Right cardiac atrium (tissue), 5 donors: ENCODE measurements around the gene CAV1. TPM values are rescaled to one million over a fixed set of nuclear protein-coding genes. Genes with fewer than 3 reads are reported as not detected.

Experiments used
- ATAC-seq, 2 donors: fragments of 200-7000 bp; cut with Tn5 transposase; one replicate each; pipeline versions ENCODE4 v1.8.0 to v1.9.1; 2020; ENCODE audit warnings: moderate library complexity in 2 of 2, mild to moderate bottlenecking in 1 of 2
- DNase-seq, 3 donors: peaks; one replicate each; pipeline ENCODE4 v3.0.0-alpha.2; 2020
- H3K27ac ChIP-seq: one replicate; pipeline ENCODE4 v1.5.1; 2013; ENCODE audit warnings: mild to moderate bottlenecking, low read length, control low read depth, moderate library complexity
- H3K27me3 ChIP-seq: one replicate; pipeline ENCODE4 v1.6.1; 2013; ENCODE audit not compliant: control insufficient read depth, insufficient read depth
- H3K4me1 ChIP-seq: one replicate; pipeline ENCODE4 v1.6.1; 2013; ENCODE audit warnings: low read length; ENCODE audit not compliant: control insufficient read depth, insufficient read depth
- H3K4me3 ChIP-seq: one replicate; pipeline ENCODE4 v1.5.1; 2013; ENCODE audit warnings: low read length, control low read depth
- H3K9me3 ChIP-seq: one replicate; pipeline ENCODE4 v1.6.1; 2013; ENCODE audit warnings: low read length; ENCODE audit not compliant: control insufficient read depth
- WGBS: extraction: QIAGEN DNeasy Blood & Tissue Kit; methylation state at CpG from one replicate; pipeline ENCODE4 v1.1.7; 2013; 5-methylcytosine and 5-hydroxymethylcytosine counted together
- intact Hi-C, 4 donors: fragments of 100-400 bp; cut with DNase I; formaldehyde crosslinking; loops; one replicate each; pipeline versions ENCODE4 v1.11.0 to v1.14.0; 2022 to 2023
- polyA plus RNA-seq: library from polyadenylated mRNA; stranded (reverse); fragments of 200-250 nt; gene quantifications from one replicate; pipeline ENCODE4 v1.2.3, GENCODE V29; 2013
- total RNA-seq, 4 donors: library from RNA; stranded (reverse); fragmentation: NEBNext Ultra II Directional; extraction: Animal tissue kit (Norgen Biotek cat#: 25700); gene quantifications; one replicate each; pipeline ENCODE4 v1.2.1, GENCODE V29; 2021
- donor health status: healthy with polysubstance abuse.
- donor health status: DM: no; HTN: yes; CAD: no.
- donor health status: DM: no; HTN: no; CAD: no.
- donor health status: DM: no; HTN: yes; CAD: no; lungs with severe emphysema.
- donor health status: DM: yes; HTN: yes; CAD: no.

CAV1 gene
- total and polyA plus RNA-seq, 5 donors: 269 to 502 (median 357) TPM

DNA sequence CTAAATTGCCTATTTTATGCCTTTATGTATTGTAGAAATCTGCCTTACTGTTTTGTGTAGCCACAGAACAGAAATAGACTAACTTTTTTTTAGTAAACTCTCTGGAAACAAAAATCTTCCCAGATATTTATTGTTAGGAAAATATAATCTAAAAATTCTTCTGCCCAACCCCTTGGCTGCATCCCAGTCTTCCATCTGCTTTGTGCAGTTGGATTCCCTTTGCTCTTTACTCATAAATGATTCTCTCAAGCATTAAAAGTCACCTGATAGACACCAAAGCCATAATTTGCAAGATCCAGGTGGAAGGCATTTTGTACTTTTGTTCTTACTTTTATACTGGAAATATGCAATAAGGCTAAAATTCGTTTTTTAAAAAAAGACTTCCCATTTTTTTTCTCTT lies 31.4 kb upstream of the CAV1 start:
- peaks cover 2% of the 10 kb centered on the region for H3K4me1 ChIP-seq
- WGBS: 49% methylated on average over 1 of the region's 1 CpG
- H3K9me3 ChIP-seq: no peaks in the 10 kb centered on the region
- H3K4me3 ChIP-seq: no peak overlapping the region
- H3K27me3 ChIP-seq: no peaks in the 10 kb centered on the region
- ATAC-seq (no peak), DNase-seq (no peak)
- intact Hi-C loops: loop anchor here in 1 of 4 donors (10.0 kb wide), 1 partner anchor 49 kb away; no protein-coding TSS in a partner anchor
- no peak overlapping the region for H3K27ac ChIP-seq

DNA sequence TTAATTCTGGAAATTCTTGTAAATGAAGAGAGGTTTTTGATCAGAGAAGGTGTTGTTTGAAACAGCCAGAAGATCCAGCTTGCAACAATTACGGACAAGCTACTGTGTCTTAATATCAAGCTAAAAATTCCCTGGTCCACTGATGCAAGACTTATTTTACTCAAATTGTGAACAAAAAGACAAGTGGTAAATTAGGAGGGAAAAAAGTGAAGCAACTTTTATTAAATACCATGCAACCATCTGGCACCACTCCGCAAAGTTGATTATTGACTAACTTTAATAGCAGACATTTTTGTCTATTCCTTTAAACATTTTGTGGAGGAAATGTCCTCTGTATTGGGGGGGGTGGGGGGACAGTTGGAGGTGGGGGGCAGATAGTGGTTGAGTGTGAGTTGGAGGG lies 30.4 kb upstream of the CAV1 start:
- Histone ChIP-seq H3K27me3 (no peaks in the 10 kb centered on the region), H3K4me1 (peaks cover 2% of the 10 kb centered on the region), H3K9me3 (no peaks in the 10 kb centered on the region), H3K27ac (no peak overlapping the region), H3K4me3 (no peak overlapping the region)
- ATAC-seq (no peak), DNase-seq (no peak)
- intact Hi-C loops: loop anchor here in 1 of 4 donors (10.0 kb wide), 1 partner anchor 50 kb away; no protein-coding TSS in a partner anchor
- WGBS: 90% methylated on average over 2 of the region's 2 CpGs

DNA sequence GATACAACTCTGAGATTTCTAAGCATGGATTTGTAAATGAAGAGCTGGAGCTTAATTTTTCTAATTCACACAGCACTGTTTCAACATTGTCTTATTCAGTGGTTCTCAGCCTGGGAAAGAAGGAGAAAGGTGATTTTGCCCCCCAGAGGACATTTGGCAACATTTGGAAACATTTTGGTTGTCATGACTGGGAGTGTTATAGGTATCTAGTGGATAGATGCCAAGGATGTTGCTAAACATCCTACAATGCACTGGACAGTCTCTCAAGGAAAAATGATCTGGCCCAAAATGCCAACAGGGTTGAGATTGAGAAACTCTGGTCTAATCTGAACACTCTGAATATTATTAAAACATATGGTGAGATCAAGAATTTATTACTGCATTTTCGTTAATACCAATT lies 29.1 kb upstream of the CAV1 start:
- intact Hi-C loops: loop anchor here in 2 of 4 donors (5.0 to 10.0 kb wide), 2 partner anchors 51 to 138 kb away; no protein-coding TSS in a partner anchor
- no peak overlapping the region for H3K4me3 ChIP-seq
- no peaks in the 10 kb centered on the region for H3K9me3 ChIP-seq
- H3K27ac ChIP-seq: peak overlapping the region; percentile 60
- 89% methylated on average over 1 of the region's 1 CpG for WGBS
- peaks cover 2% of the 10 kb centered on the region for H3K4me1 ChIP-seq
- no peaks in the 10 kb centered on the region for H3K27me3 ChIP-seq
- ATAC-seq: no peak
- no peak for DNase-seq

DNA sequence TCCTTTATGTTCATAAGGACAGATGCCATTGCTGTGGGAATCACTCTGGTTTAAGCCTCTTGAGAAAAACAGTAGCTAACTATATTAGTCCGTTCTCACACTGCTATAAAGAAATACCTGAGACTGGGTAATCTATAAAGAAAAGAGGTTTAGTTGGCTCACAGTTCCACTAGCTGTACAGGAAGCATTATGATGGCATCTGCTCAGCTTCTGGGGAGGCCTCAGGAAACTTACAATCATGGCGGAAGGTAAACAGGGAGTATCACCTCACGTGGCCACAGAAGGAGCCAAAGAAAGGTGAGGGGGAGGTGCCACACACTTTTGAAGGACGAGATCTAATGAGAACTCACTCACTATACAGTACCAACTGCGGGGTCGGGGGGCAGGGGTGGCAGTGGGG lies 28.2 kb upstream of the CAV1 start:
- H3K9me3 ChIP-seq: no peaks in the 10 kb centered on the region
- intact Hi-C loops: loop anchor here in 2 of 4 donors (5.0 to 10.0 kb wide), 2 partner anchors 52 to 139 kb away; no protein-coding TSS in a partner anchor
- ATAC-seq (no peak), DNase-seq (no peak)
- no peaks in the 10 kb centered on the region for H3K27me3 ChIP-seq
- H3K4me1 ChIP-seq: peaks cover 2% of the 10 kb centered on the region
- 96% methylated on average over 6 of the region's 6 CpGs for WGBS
- no peak overlapping the region for H3K27ac ChIP-seq
- H3K4me3 ChIP-seq: no peak overlapping the region

DNA sequence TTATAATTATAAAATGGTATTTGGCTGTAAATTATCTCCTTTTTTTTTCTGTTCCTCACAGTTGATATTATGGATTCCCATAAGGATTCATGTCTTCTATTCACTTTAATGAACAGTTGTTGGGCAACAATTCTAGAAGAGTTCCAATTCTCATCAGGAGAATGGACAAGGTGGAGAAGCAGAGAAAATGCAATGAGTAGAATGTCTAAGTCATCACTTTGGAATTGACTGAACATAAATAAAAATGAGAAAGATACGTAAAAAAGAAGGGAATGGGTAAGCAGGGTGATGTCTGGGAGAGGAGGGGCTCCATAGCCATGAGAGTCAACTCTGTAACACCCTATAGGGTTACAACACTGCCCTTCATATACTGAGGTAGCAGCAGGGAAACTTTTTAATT lies 27.1 kb upstream of the CAV1 start:
- Histone ChIP-seq H3K4me3 (no peak overlapping the region), H3K4me1 (peaks cover 2% of the 10 kb centered on the region), H3K9me3 (no peaks in the 10 kb centered on the region), H3K27me3 (no peaks in the 10 kb centered on the region), H3K27ac (no peak overlapping the region)
- DNase-seq (no peak), ATAC-seq (no peak)
- 81% methylated on average over 1 of the region's 1 CpG for WGBS
- intact Hi-C loops: loop anchor here in 2 of 4 donors (5.0 to 10.0 kb wide), 2 partner anchors 53 to 140 kb away; no protein-coding TSS in a partner anchor

DNA sequence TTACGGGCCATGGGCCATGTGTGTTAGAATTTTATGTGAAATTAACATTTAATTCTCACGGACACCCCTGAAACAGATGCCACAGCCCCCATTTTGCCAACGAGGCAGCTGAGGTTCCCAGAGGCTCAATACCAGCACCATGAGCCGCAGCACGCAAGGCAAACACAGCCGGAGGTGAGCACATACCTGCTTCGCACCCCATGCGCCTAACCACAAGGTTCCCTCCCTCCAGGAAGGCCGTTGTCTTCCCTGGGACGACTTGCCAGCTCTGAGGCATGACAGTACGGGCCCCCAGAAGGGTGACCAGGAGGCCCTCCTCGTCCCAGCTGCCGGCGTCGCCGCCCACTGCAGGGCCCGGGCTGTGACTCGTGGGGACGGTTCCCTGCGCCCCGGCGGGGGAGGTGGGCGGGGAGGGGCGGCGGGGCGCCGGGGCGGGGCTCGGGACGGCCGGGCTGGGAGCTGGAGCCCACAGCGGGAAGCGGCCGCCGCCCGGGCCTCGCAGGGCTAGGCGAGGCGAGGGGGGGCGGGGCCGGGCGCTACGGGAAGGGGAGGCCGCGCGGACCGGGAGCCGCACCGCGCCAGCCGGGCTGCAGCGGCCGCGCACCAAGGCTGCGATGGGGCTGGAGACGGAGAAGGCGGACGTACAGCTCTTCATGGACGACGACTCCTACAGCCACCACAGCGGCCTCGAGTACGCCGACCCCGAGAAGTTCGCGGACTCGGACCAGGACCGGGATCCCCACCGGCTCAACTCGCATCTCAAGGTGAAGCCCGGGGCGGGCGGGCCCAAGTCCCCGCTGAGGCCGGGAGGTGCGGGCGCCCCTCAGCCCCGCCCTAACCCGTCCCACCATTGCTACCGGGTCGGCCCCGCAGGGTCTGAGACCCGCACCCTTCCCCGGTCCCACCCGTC lies 25.4 kb upstream of the CAV1 start, which contains the start of gene CAV2:
CAV2 (plus strand) TSS at position 571 of the 910 bp plus-strand sequence; CDS start at position 615, 44 bp downstream.
- H3K4me1 ChIP-seq: peaks cover 4% of the 10 kb centered on the region
- ATAC-seq: peak; percentile 92 to 93
- no peaks in the 10 kb centered on the region for H3K9me3 ChIP-seq
- DNase-seq: peak; percentile 82 to 92 (median 92)
- peak within 1 kb of the TSS; percentile 67 for H3K4me3 ChIP-seq
- H3K27me3 ChIP-seq: no peaks in the 10 kb centered on the region
- 4% methylated on average over 86 of the region's 86 CpGs for WGBS
- H3K27ac ChIP-seq: peak within 1 kb of the TSS; percentile 95
- intact Hi-C loops: loop anchor here in 2 of 4 donors (5.0 to 10.0 kb wide), 2 partner anchors 55 to 142 kb away; no protein-coding TSS in a partner anchor

DNA sequence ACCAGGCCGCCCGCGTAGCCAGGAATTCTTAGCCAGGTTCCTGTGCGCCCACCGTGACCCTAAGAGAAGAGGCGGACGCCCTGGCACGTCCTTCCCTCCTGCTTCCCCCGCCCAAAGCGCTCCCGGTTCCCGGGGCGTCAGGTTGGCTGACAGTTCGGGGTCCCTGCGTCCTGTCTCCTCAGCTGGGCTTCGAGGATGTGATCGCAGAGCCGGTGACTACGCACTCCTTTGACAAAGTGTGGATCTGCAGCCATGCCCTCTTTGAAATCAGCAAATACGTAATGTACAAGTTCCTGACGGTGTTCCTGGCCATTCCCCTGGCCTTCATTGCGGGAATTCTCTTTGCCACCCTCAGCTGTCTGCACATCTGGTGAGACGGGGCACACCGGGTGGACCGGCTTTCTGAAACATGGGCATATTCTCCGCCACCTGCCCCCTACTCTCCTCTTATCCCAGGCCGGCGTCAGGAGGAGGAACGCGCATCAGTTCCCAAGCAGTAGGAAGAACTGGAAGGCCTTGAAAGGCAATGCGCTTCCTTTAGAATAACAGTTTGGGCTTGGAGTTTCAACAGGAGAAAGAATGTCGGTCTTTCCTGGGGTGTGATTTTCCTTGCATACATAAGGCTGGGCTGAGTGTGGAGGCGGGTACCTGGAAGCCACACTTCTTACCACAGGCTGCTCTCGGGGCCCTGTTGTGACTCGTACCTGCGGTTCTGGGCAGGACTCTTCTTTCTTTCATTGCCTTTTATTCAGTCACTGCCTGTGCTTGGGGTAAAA lies 24.6 kb upstream of the CAV1 start:
- Histone ChIP-seq H3K4me3 (peak overlapping the region; percentile 67), H3K27ac (peak overlapping the region; percentile 87), H3K27me3 (no peaks in the 10 kb centered on the region), H3K4me1 (peaks cover 4% of the 10 kb centered on the region), H3K9me3 (no peaks in the 10 kb centered on the region)
- intact Hi-C loops: no loop called here
- ATAC-seq (peak; percentile 47 to 62), DNase-seq (peak; percentile 56 to 77 (median 67))
- WGBS: 5% methylated on average over 36 of the region's 36 CpGs

DNA sequence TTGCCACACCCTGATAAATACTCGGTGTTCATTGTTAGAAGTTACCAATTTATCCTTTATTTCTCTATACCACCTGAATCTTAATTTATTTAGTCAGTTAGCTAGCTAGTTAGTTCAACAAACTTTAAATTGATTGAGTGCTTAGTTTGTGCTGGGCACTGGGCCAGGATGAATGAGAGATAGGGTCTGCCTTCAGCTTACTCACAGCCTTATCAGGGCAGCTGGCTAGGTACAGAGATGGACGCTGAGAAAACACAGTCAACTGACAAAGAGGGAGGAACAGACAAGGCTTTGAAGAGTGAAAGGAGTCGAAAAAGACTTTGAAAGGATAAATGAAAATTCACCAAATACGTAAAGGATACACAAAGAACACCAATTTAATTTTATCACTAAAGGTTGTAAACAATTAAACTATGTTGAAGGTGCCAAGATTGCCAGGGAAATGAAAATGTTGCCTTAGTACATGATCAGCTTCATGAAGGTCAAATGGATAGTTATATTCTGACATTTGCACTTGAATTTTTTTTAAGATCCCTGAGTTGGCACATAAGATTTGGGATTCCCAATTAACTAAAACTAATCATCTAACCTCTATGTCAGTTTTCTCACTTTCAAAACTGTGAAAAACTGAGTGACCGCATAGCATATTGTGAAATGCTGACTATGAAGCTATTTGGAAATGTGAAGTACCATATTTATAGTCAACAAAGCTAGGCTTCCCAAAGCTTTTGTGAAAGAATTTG lies 23.2 kb upstream of the CAV1 start:
- intact Hi-C loops: no loop called here
- ATAC-seq (peak in 1 of 2 donors; percentile 42), DNase-seq (peak in 2 of 3 donors; percentile 41 to 51)
- Histone ChIP-seq H3K4me3 (peak overlapping the region; percentile 67), H3K27me3 (no peaks in the 10 kb centered on the region), H3K27ac (peak overlapping the region; percentile 97), H3K9me3 (no peaks in the 10 kb centered on the region), H3K4me1 (peaks cover 9% of the 10 kb centered on the region)
- WGBS: 45% methylated on average over 5 of the region's 5 CpGs

DNA sequence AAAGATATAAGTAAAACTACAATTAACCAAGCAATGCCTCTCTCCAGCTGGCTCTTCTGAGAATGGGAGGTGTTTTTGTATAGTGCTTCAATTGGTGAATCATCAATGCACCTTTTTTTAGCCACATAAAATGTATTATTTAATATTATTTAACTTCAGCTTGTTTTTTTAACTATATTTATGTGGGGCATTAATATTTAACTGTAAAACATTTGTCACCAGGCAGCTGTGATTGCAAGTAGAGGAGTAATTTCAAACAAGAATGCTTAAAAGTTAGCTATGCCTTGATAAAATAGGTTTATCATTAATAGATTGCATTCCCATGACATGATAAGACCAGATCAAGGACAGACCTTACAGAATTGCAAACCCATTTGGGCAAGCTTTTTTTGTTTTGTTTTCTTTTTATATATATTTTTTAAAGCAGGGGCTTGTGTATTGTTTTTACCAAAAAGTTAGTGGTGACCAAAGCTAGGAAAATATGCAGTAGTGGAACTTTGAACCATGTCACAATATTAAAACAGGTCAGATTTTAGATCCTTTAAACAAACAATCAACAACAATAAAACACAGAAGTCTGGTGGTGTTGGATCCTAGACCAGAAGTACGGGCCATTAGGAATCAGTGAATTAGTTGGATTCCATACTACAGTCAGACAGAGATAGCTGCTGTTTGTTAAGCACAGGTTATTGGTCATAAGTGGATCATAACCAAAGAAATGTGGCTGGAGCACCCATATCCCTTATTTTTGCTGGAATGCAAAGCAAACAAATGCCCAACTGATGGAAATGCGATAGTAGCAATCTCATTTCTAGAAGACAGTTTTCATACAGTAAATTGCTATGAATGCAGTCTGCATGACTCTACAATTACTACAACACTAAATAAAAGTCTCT lies 22.4 kb upstream of the CAV1 start:
- WGBS: 83% methylated on average over 2 of the region's 2 CpGs
- H3K4me1 ChIP-seq: peaks cover 9% of the 10 kb centered on the region
- H3K4me3 ChIP-seq: peak overlapping the region; percentile 67
- intact Hi-C loops: no loop called here
- H3K27me3 ChIP-seq: no peaks in the 10 kb centered on the region
- no peaks in the 10 kb centered on the region for H3K9me3 ChIP-seq
- H3K27ac ChIP-seq: peak overlapping the region; percentile 73
- ATAC-seq (no peak), DNase-seq (no peak)
